Measurements from ENCODE around the gene DCTN3.

Gene DCTN3

GRCh38 chr9:34573599-34574325 lies 46.5 kb downstream of the DCTN3 start:
- no peak for DNase-seq (ENCODE audit: low read depth)

GRCh38 chr9:34572628-34573027 lies 47.7 kb downstream of the DCTN3 start:
- no peak for DNase-seq (ENCODE audit: low read depth)

- no peak for DNase-seq (ENCODE audit: low read depth)
These were observed 48.2 kb downstream of the DCTN3 start for GRCh38 chr9:34572092-34572491.

GRCh38 chr9:34571481-34571810 lies 48.8 kb downstream of the DCTN3 start:
- DNase-seq (ENCODE audit: low read depth), result no peak

- DNase-seq (ENCODE audit: low read depth), result no peak
These were observed 49.4 kb downstream of the DCTN3 start for GRCh38 chr9:34570809-34571480.

- no peak for DNase-seq (ENCODE audit: low read depth)
These were observed 49.9 kb downstream of the DCTN3 start for GRCh38 chr9:34570376-34570775.

GRCh38 chr9:34568774-34569173 lies 51.5 kb downstream of the DCTN3 start:
- no peak for DNase-seq (ENCODE audit: low read depth)

GRCh38 chr9:34568133-34568532 lies 52.2 kb downstream of the DCTN3 start:
- no peak for DNase-seq (ENCODE audit: low read depth)

GRCh38 chr9:34566972-34567371 lies 53.3 kb downstream of the DCTN3 start:
- DNase-seq (ENCODE audit: low read depth), result no peak

- no peak for DNase-seq (ENCODE audit: low read depth)
These were observed 54.0 kb downstream of the DCTN3 start for GRCh38 chr9:34566322-34566721.

- no peak for DNase-seq (ENCODE audit: low read depth)
These were observed 54.4 kb downstream of the DCTN3 start for GRCh38 chr9:34565856-34566255.

- DNase-seq (ENCODE audit: low read depth), result no peak
These were observed 55.7 kb downstream of the DCTN3 start for GRCh38 chr9:34564617-34565016.

Data from non-pigmented ciliary epithelial cell (primary cell).